Measurements from ENCODE around the gene ABRACL. TPM values are rescaled to one million over a fixed set of nuclear protein-coding genes. Genes with fewer than 3 reads are reported as not detected.

Gene ABRACL
- total and polyA plus RNA-seq, 2 of the 4 experiments (the other 2 are of a cell fraction), result 16.0 to 27.9 TPM

DNA sequence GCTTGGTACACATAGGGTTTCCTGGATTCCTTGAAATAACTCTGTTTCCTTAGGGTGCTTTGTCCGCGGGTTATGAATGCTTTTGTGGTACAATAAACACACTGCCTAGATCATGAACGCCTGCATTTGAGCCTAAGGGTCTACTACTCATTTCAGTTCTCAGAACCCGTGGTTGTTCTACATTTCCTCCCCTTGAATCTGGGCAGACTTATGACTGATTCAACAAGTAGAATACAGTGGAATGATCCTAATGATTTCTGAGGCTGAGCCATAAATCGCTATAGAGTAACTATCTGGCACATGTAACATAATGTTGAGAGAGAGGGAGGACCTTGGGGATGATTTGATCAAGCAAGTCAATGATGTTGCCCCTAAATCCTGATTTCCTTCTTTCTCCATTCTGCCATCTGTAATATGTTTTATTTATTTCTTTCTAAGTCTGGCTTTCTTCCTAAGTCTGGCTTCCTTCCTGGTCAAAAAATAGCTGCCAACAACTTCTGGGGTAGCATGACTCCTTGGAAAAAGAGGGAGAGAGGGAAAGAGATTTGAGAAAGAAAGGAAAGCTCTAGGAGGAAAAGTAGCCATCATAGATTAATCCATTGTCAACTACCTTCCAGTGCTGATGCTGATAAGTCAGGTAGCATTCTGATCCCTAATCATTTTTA, 23.0 kb downstream of the ABRACL start:
- WGBS, 2 experiments (ENCODE audit: extremely low coverage in 2 of 2, insufficient read length in 1 of 2), result 92% methylated on average over 2 of the region's 5 CpGs; no CpG with 5 or more reads in 1 of the 2 experiments
- dilution Hi-C loops (cut with HindIII; ENCODE audit: low sequenced_read_pairs, unreplicated experiment), result no loop called here

More for the DNA sequence above, 23.0 kb downstream of the ABRACL start:
- no peak overlapping the region for H3K14ac ChIP-seq (replicated peaks; ENCODE audit: low read depth, low read length)
- no peak overlapping the region for H3K56ac ChIP-seq (ENCODE audit: extremely low read depth, insufficient read depth, low read length)
- in situ Hi-C loops (cut with MboI; ENCODE audit: low sequenced_read_pairs), result no loop called here
- H3K27me3 ChIP-seq (ENCODE audit: control insufficient read depth, insufficient read depth, low read length), result peaks cover 18% of the 10 kb centered on the region
- H2BK120ac ChIP-seq (ENCODE audit: low read depth, low read length), result no peak overlapping the region
- H2AK9ac ChIP-seq (replicated peaks; ENCODE audit: low read depth, low read length, poor library complexity), result no peak overlapping the region
- H4K5ac ChIP-seq (ENCODE audit: low read depth, low read length), result no peak overlapping the region
- H2AK5ac ChIP-seq (ENCODE audit: low read depth, low read length), result no peak overlapping the region
- ATAC-seq (ENCODE audit: low read depth), result no peak
- no peaks in the 10 kb centered on the region for H3K9me1 ChIP-seq (ENCODE audit: insufficient read depth, low read length)
- H3K36me3 ChIP-seq (ENCODE audit: control insufficient read depth, insufficient read depth, low read length), result no peaks in the 10 kb centered on the region
- no peak overlapping the region for H3K4me3 ChIP-seq (ENCODE audit: insufficient read depth, low read depth, low read length)
- H2BK15ac ChIP-seq (ENCODE audit: low read depth, low read length), result no peak overlapping the region
- H2BK20ac ChIP-seq (ENCODE audit: low read depth, low read length), result no peak overlapping the region
- intact Hi-C loops (cut with micrococcal nuclease), result no loop called here
- no peak overlapping the region for H4K8ac ChIP-seq (ENCODE audit: low read depth in 2 of 2, low read length in 2 of 2)
- no peak overlapping the region for H2AFZ ChIP-seq (replicated peaks; ENCODE audit: low read length, poor library complexity)
- H3K4me1 ChIP-seq (ENCODE audit: control insufficient read depth, insufficient read depth, low read length), result no peaks in the 10 kb centered on the region
- no peak overlapping the region for H2BK5ac ChIP-seq (ENCODE audit: low read depth, low read length, poor library complexity, severe bottlenecking)
- TF ChIP-seq RAD21 (IDR thresholded peaks at IDR 0.05; ENCODE audit: low read length) (no peak), ELK1 (IDR thresholded peaks at IDR 0.05; ENCODE audit: borderline replicate concordance, low read depth, low read length) (no peak), RFX5 (IDR thresholded peaks at IDR 0.05; ENCODE audit: low read depth, low read length) (no peak), FOS (IDR thresholded peaks at IDR 0.05; ENCODE audit: low read depth, low read length) (no peak), BHLHE40 (IDR thresholded peaks at IDR 0.05; ENCODE audit: low read depth, low read length) (no peak), POLR2A (IDR thresholded peaks at IDR 0.05; ENCODE audit: low read depth, low read length) (no peak), SMC3 (IDR thresholded peaks at IDR 0.05; ENCODE audit: low read depth, low read length) (no peak), MXI1 (IDR thresholded peaks at IDR 0.05; ENCODE audit: borderline replicate concordance, low read depth, low read length) (no peak), CHD1 (IDR thresholded peaks at IDR 0.05; ENCODE audit: low read depth, low read length) (no peak), MAFK (IDR thresholded peaks at IDR 0.05; ENCODE audit: low read depth, low read length) (no peak), CEBPB (IDR thresholded peaks at IDR 0.05; ENCODE audit: low read depth, low read length) (no peak), MAZ (IDR thresholded peaks at IDR 0.05; ENCODE audit: borderline replicate concordance, low read depth, low read length) (no peak), RCOR1 (IDR thresholded peaks at IDR 0.05; ENCODE audit: insufficient replicate concordance, low read length) (no peak), NFE2L2 (IDR thresholded peaks at IDR 0.05; ENCODE audit: low read depth, low read length) (no peak)
- TF ChIP-seq, protein P1, sequence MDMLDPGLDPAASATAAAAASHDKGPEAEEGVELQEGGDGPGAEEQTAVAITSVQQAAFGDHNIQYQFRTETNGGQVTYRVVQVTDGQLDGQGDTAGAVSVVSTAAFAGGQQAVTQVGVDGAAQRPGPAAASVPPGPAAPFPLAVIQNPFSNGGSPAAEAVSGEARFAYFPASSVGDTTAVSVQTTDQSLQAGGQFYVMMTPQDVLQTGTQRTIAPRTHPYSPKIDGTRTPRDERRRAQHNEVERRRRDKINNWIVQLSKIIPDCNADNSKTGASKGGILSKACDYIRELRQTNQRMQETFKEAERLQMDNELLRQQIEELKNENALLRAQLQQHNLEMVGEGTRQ (IDR thresholded peaks at IDR 0.05; ENCODE audit: low read depth, low read length), result no peak
- TF ChIP-seq, protein P2, sequence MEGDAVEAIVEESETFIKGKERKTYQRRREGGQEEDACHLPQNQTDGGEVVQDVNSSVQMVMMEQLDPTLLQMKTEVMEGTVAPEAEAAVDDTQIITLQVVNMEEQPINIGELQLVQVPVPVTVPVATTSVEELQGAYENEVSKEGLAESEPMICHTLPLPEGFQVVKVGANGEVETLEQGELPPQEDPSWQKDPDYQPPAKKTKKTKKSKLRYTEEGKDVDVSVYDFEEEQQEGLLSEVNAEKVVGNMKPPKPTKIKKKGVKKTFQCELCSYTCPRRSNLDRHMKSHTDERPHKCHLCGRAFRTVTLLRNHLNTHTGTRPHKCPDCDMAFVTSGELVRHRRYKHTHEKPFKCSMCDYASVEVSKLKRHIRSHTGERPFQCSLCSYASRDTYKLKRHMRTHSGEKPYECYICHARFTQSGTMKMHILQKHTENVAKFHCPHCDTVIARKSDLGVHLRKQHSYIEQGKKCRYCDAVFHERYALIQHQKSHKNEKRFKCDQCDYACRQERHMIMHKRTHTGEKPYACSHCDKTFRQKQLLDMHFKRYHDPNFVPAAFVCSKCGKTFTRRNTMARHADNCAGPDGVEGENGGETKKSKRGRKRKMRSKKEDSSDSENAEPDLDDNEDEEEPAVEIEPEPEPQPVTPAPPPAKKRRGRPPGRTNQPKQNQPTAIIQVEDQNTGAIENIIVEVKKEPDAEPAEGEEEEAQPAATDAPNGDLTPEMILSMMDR (conservative IDR thresholded peaks at IDR 0.05; ENCODE audit: low read depth, low read length), result no peak
- no peak overlapping the region for H3K23ac ChIP-seq (ENCODE audit: low read depth, low read length)
- no peaks in the 10 kb centered on the region for H3K79me1 ChIP-seq (ENCODE audit: low read depth in 1 of 2, low read length in 2 of 2)
- no peak overlapping the region for H3K4me2 ChIP-seq (ENCODE audit: low read depth, low read length)
- ChIA-PET POLR2A (ENCODE audit: unreplicated experiment) (no interaction called here), CTCF (no interaction called here)
- no peaks in the 10 kb centered on the region for H4K20me1 ChIP-seq (ENCODE audit: insufficient read depth, low read length)
- H3K9me3 ChIP-seq (ENCODE audit: control insufficient read depth, insufficient read depth, low read length), result no peaks in the 10 kb centered on the region
- BruUV-seq (replicated peaks), result no TSS peak
- no peak overlapping the region for H4K91ac ChIP-seq (ENCODE audit: insufficient read depth, low read depth, low read length)
- H3K18ac ChIP-seq (ENCODE audit: low read depth, low read length), result no peak overlapping the region
- H3K4ac ChIP-seq (ENCODE audit: low read depth, low read length), result no peak overlapping the region
- no peak for DNase-seq
- H3K9ac ChIP-seq (ENCODE audit: low read depth, low read length), result no peak overlapping the region
- no peak overlapping the region for H3K27ac ChIP-seq (ENCODE audit: insufficient read depth, low read length)

Measured in IMR-90 (cell line).